ENCODE results near the gene SYDE1.

The SYDE1 gene

GRCh38 chr19:15125232-15126067, 18.2 kb downstream of the SYDE1 start:
- TF ChIP-seq, protein P1, sequence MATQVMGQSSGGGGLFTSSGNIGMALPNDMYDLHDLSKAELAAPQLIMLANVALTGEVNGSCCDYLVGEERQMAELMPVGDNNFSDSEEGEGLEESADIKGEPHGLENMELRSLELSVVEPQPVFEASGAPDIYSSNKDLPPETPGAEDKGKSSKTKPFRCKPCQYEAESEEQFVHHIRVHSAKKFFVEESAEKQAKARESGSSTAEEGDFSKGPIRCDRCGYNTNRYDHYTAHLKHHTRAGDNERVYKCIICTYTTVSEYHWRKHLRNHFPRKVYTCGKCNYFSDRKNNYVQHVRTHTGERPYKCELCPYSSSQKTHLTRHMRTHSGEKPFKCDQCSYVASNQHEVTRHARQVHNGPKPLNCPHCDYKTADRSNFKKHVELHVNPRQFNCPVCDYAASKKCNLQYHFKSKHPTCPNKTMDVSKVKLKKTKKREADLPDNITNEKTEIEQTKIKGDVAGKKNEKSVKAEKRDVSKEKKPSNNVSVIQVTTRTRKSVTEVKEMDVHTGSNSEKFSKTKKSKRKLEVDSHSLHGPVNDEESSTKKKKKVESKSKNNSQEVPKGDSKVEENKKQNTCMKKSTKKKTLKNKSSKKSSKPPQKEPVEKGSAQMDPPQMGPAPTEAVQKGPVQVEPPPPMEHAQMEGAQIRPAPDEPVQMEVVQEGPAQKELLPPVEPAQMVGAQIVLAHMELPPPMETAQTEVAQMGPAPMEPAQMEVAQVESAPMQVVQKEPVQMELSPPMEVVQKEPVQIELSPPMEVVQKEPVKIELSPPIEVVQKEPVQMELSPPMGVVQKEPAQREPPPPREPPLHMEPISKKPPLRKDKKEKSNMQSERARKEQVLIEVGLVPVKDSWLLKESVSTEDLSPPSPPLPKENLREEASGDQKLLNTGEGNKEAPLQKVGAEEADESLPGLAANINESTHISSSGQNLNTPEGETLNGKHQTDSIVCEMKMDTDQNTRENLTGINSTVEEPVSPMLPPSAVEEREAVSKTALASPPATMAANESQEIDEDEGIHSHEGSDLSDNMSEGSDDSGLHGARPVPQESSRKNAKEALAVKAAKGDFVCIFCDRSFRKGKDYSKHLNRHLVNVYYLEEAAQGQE (IDR thresholded peaks at IDR 0.05; ENCODE audit: insufficient replicate concordance, low read depth) = no peak
- peak; percentile 76 for TF ChIP-seq POLR2AphosphoS5 (IDR thresholded peaks at IDR 0.05; ENCODE audit: low read depth)
- Histone ChIP-seq H3K27me3 (ENCODE audit: insufficient read depth, poor library complexity, severe bottlenecking) (no peaks in the 10 kb centered on the region), H3K4me3 (replicated peaks; ENCODE audit: insufficient read depth, low read length) (peak overlapping the region; percentile 89), H3K27ac (replicated peaks) (peak overlapping the region; percentile 89)
- peak; percentile 97 to 98 for DNase-seq (ENCODE audit: low read depth in 1 of 2, low spot score in 1 of 2)

DNA sequence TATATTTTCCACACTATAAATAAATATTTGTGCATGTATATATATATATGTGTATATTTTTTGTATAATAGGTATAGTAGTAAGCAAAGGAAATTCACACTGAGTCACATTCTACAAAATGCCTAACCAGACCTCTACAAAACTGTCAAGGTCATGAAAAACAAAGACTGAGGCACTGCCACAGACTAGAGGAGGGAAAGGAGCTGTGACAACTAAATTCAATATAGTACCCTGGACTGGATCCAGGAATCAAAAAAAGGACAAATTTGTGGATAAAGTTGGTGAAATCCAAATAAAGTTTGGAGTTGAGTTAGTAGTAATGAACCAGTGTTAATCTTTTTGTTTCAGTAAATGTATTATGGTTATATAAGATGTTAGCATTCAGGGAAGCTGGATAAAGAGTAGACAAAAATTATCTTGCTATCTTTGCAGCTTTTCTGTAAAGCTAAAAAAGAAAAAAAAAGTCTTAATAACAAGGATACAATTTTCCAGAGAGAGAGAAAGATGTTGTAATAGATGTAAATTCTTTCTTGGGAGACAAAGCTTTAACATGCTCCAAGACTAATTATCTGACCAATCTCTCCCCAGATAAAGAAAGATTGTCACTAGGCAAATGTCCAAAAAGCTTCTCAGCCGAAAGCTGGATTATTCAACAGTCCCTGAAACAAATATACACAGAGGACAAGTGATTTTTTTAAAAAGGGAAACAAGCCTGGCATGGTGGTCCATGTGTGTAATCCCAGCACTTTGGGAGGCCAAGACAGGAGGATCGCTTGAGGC, 19.1 kb downstream of the SYDE1 start:
- no peak for TF ChIP-seq GABPA (IDR thresholded peaks at IDR 0.05; ENCODE audit: low read depth)
- TF ChIP-seq, protein P1 (IDR thresholded peaks at IDR 0.05; ENCODE audit: insufficient replicate concordance, low read depth) = no peak
- Histone ChIP-seq H3K4me3 (replicated peaks; ENCODE audit: insufficient read depth, low read length) (peak overlapping the region; percentile 89), H3K27me3 (ENCODE audit: insufficient read depth, poor library complexity, severe bottlenecking) (no peaks in the 10 kb centered on the region), H3K27ac (replicated peaks) (peak overlapping the region; percentile 89)
- no peak for DNase-seq (ENCODE audit: low read depth in 1 of 2, low spot score in 1 of 2)

DNA sequence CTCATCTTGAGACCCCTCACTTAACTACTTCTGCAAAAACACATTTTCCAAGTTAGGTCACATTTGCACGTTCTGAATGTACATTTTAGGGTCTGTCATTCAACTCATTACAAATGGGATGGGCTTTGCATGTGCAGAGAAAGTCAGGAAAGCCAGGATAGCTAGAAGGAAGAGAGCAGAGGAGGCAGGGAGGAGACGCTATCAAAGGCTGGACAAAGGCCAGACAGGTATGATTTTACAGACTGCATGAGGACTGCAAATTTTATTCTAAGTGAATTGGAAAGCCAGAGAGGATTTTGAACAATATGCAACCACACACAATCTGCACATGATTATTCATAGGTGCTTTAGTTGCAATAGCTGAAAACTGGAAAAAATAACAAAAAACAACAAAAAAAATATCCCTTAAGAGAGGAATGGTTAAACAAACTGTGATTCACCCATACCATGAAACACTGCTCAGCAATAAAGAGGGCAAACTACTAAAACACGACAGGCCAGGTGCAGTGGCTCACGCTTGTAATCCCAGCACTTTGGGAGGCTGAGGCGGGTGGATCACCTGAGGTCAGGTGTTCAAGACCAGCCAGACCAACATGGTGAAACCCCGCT, 21.1 kb downstream of the SYDE1 start:
- Histone ChIP-seq H3K4me3 (replicated peaks; ENCODE audit: insufficient read depth, low read length) (no peak overlapping the region), H3K27ac (replicated peaks) (no peak overlapping the region), H3K27me3 (ENCODE audit: insufficient read depth, poor library complexity, severe bottlenecking) (no peaks in the 10 kb centered on the region)
- TF ChIP-seq, protein P1 (IDR thresholded peaks at IDR 0.05; ENCODE audit: insufficient replicate concordance, low read depth) = no peak
- TF ChIP-seq GABPA (IDR thresholded peaks at IDR 0.05; ENCODE audit: low read depth) = no peak
- TF ChIP-seq, protein P2, sequence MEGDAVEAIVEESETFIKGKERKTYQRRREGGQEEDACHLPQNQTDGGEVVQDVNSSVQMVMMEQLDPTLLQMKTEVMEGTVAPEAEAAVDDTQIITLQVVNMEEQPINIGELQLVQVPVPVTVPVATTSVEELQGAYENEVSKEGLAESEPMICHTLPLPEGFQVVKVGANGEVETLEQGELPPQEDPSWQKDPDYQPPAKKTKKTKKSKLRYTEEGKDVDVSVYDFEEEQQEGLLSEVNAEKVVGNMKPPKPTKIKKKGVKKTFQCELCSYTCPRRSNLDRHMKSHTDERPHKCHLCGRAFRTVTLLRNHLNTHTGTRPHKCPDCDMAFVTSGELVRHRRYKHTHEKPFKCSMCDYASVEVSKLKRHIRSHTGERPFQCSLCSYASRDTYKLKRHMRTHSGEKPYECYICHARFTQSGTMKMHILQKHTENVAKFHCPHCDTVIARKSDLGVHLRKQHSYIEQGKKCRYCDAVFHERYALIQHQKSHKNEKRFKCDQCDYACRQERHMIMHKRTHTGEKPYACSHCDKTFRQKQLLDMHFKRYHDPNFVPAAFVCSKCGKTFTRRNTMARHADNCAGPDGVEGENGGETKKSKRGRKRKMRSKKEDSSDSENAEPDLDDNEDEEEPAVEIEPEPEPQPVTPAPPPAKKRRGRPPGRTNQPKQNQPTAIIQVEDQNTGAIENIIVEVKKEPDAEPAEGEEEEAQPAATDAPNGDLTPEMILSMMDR (IDR thresholded peaks at IDR 0.05; ENCODE audit: insufficient read depth, low read length) = no peak
- TF ChIP-seq SPI1 (IDR thresholded peaks at IDR 0.05; ENCODE audit: borderline replicate concordance, low read depth) = no peak
- TF ChIP-seq POLR2AphosphoS5 (IDR thresholded peaks at IDR 0.05; ENCODE audit: low read depth) = no peak
- DNase-seq (ENCODE audit: low read depth in 1 of 2, low spot score in 1 of 2) = no peak

Data from HL-60 (cell line).